ENCODE results near the gene MAGEA9B. TPM values are rescaled to one million over a fixed set of nuclear protein-coding genes. Genes with fewer than 3 reads are reported as not detected.
"Not testable (repeated sequence)": the region's sequence is repeated elsewhere in the genome, so short reads cannot be mapped to it uniquely, and the experiment has no call there.

Gene MAGEA9B
- total RNA-seq, 1 experiment from 2014 or later, result not detected

DNA sequence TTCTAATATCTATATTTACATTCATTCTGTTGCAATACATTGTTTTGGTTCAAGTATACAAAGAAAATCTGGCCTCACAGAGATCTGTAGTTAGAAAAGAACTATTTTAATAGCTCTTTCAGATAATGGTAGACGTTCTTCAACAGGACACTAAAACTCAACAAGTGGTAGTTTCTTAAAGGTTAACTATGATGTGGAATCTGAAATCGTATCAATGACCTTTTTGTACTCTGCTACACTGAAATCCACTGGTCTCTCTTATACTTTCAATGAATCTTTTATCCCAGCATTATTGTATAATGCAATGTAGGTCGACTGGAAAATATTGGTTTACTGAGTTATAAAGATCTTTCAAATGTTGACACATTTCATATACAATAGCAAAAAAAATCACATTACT lies 31.6 kb upstream of the MAGEA9B start:
- no peak overlapping the region for H3K4me3 Mint-ChIP-seq (ENCODE audit: low read depth, unreplicated experiment)
- no peak for DNase-seq
- no peaks in the 10 kb centered on the region for H3K9me3 Mint-ChIP-seq (ENCODE audit: low read depth, unreplicated experiment)
- intact Hi-C loops (cut with micrococcal nuclease; ENCODE audit: unreplicated experiment), result no loop called here
- H3K4me1 Mint-ChIP-seq (ENCODE audit: low read depth, unreplicated experiment), result no peaks in the 10 kb centered on the region
- H3K36me3 Mint-ChIP-seq (ENCODE audit: insufficient read depth, unreplicated experiment), result no peaks in the 10 kb centered on the region
- CTCF ChIA-PET, result no interaction called here
- no peak for TF ChIP-seq CTCF (IDR thresholded peaks at IDR 0.05; ENCODE audit: unreplicated experiment)
- no peaks in the 10 kb centered on the region for H3K27me3 Mint-ChIP-seq (ENCODE audit: unreplicated experiment)
- no peak overlapping the region for H3K27ac Mint-ChIP-seq (ENCODE audit: unreplicated experiment)
- no TSS peak for BruUV-seq (replicated peaks)

DNA sequence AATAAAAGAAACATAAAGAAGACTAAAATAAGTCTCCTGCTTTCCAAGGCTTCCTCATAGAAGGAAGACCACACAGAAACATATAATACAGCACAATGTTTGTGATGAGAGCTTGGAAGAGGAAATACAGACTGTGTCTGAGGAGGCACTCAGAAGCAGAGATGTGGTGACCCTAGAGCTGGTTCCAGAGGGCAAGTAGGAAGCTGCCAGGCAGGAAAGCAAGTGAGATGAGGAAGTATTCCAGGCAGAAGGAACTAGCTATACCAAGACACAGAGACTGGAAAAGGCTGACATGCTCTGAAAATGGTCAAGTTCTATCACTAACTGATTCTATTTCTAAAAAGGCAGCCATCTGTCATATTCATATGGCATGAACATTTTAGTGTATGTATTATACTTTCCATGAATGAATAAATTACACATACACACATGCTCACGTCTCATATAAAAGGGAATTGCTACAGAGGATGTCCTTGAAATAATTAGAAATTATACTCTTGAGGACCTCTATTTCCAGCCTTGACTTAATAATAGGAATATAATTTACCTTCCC lies 24.4 kb upstream of the MAGEA9B start:
- no peaks in the 10 kb centered on the region for H3K36me3 Mint-ChIP-seq (ENCODE audit: insufficient read depth, unreplicated experiment)
- CTCF ChIA-PET, result no interaction called here
- no peak overlapping the region for H3K27ac Mint-ChIP-seq (ENCODE audit: unreplicated experiment)
- no peaks in the 10 kb centered on the region for H3K27me3 Mint-ChIP-seq (ENCODE audit: unreplicated experiment)
- H3K9me3 Mint-ChIP-seq (ENCODE audit: low read depth, unreplicated experiment), result no peaks in the 10 kb centered on the region
- no peak for DNase-seq
- peaks cover 12% of the 10 kb centered on the region for H3K4me1 Mint-ChIP-seq (ENCODE audit: low read depth, unreplicated experiment)
- intact Hi-C loops (cut with micrococcal nuclease; ENCODE audit: unreplicated experiment), result no loop called here
- no peak for TF ChIP-seq CTCF (IDR thresholded peaks at IDR 0.05; ENCODE audit: unreplicated experiment)
- H3K4me3 Mint-ChIP-seq (ENCODE audit: low read depth, unreplicated experiment), result no peak overlapping the region
- no TSS peak for BruUV-seq (replicated peaks)

- H3K36me3 Mint-ChIP-seq (ENCODE audit: insufficient read depth, unreplicated experiment), result peaks cover 3% of the 10 kb centered on the region
- no peak overlapping the region for H3K27ac Mint-ChIP-seq (ENCODE audit: unreplicated experiment)
- no peak overlapping the region for H3K4me3 Mint-ChIP-seq (ENCODE audit: low read depth, unreplicated experiment)
- no TSS peak for BruUV-seq (replicated peaks)
- TF ChIP-seq CTCF (IDR thresholded peaks at IDR 0.05; ENCODE audit: unreplicated experiment), result no peak
- no peak for DNase-seq
- CTCF ChIA-PET, result no interaction called here
- H3K9me3 Mint-ChIP-seq (ENCODE audit: low read depth, unreplicated experiment), result no peaks in the 10 kb centered on the region
- peaks cover 12% of the 10 kb centered on the region for H3K4me1 Mint-ChIP-seq (ENCODE audit: low read depth, unreplicated experiment)
- no peaks in the 10 kb centered on the region for H3K27me3 Mint-ChIP-seq (ENCODE audit: unreplicated experiment)
- intact Hi-C loops (cut with micrococcal nuclease; ENCODE audit: unreplicated experiment), result no loop called here
Measured at GRCh38 chrX:149610511-149610910, 23.3 kb upstream of the MAGEA9B start.

DNA sequence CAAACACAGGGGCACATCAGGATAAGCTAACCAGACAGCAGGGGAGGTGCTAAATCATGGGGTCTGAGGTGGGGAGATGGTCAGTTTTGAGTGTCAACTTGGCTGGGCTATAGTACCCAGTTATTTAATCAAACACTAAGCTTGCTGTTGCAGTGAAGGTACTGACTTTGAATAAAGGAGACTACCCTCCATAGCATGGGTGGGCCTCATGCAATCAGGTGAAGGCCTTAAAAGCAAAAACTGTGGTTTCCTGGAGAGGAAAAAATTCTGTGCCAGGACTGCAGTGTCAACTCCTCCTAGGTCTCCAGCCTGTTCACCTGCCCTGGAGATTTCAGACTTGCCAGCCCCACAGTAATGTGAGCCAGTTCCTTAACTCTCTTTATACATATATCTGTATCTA lies 20.4 kb upstream of the MAGEA9B start:
- BruUV-seq (replicated peaks), result no TSS peak
- CTCF ChIA-PET, result no interaction called here
- no peak for TF ChIP-seq CTCF (IDR thresholded peaks at IDR 0.05; ENCODE audit: unreplicated experiment)
- no peak for DNase-seq
- no peak overlapping the region for H3K4me3 Mint-ChIP-seq (ENCODE audit: low read depth, unreplicated experiment)
- peaks cover 9% of the 10 kb centered on the region for H3K36me3 Mint-ChIP-seq (ENCODE audit: insufficient read depth, unreplicated experiment)
- intact Hi-C loops (cut with micrococcal nuclease; ENCODE audit: unreplicated experiment), result no loop called here
- H3K27ac Mint-ChIP-seq (ENCODE audit: unreplicated experiment), result no peak overlapping the region
- no peaks in the 10 kb centered on the region for H3K27me3 Mint-ChIP-seq (ENCODE audit: unreplicated experiment)
- H3K9me3 Mint-ChIP-seq (ENCODE audit: low read depth, unreplicated experiment), result no peaks in the 10 kb centered on the region
- peaks cover 12% of the 10 kb centered on the region for H3K4me1 Mint-ChIP-seq (ENCODE audit: low read depth, unreplicated experiment)

DNA sequence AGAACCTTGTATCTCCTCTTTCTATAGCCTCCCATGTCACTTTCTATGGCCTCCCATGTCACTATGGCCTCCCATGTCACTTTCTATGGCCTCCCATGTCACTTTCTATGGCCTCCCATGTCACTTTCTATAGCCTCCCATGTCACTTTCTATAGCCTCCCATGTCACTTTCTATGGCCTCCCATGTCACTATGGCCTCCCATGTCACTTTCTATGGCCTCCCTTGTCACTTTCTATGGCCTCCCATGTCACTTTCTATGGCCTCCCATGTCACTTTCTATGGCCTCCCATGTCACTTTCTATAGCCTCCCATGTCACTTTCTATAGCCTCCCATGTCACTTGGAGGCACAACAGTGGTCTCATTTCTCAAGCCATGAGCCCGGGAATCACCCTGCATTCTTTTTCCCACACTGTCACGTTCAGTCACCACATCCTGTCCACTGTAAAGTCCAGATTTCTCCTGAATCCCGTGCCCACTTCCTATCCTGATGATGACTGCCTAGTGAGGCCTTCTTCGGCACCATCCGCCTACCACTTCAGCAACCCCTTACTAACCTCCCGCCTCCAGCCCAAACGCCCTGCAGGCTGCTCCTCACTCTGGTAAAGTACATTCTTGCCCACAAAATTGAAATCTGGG lies 18.1 kb upstream of the MAGEA9B start:
- DNase-seq; H3K4me1 Mint-ChIP-seq (ENCODE audit: low read depth, unreplicated experiment); CTCF ChIA-PET; BruUV-seq (replicated peaks); H3K4me3 Mint-ChIP-seq (ENCODE audit: low read depth, unreplicated experiment); intact Hi-C loops (cut with micrococcal nuclease; ENCODE audit: unreplicated experiment); H3K9me3 Mint-ChIP-seq (ENCODE audit: low read depth, unreplicated experiment); H3K36me3 Mint-ChIP-seq (ENCODE audit: insufficient read depth, unreplicated experiment); H3K27ac Mint-ChIP-seq (ENCODE audit: unreplicated experiment); H3K27me3 Mint-ChIP-seq (ENCODE audit: unreplicated experiment): not testable (repeated sequence)

DNA sequence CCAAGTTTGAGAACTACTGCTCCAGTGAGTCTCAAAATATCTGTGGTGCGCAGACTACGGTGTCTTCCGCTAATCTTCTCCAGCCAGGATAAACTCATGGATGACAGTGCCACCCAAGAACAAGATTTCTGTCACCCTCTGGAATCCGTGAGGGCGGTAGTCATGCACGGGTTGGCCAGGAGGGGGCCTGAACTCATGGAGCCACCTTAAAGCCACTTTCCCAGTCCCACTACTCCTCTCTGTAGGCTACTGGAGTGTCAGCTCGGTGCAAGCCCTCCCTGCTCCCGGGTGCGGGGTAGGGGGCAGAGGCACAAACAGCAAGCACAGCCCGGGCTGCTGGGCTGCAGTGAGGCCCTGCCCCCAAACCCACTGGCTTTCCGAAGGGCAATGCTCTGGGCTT lies 11.3 kb upstream of the MAGEA9B start:
- H3K27me3 Mint-ChIP-seq (ENCODE audit: unreplicated experiment); DNase-seq; H3K36me3 Mint-ChIP-seq (ENCODE audit: insufficient read depth, unreplicated experiment); BruUV-seq (replicated peaks); H3K4me1 Mint-ChIP-seq (ENCODE audit: low read depth, unreplicated experiment); intact Hi-C loops (cut with micrococcal nuclease; ENCODE audit: unreplicated experiment); H3K27ac Mint-ChIP-seq (ENCODE audit: unreplicated experiment); H3K9me3 Mint-ChIP-seq (ENCODE audit: low read depth, unreplicated experiment); CTCF ChIA-PET; H3K4me3 Mint-ChIP-seq (ENCODE audit: low read depth, unreplicated experiment): not testable (repeated sequence)

DNA sequence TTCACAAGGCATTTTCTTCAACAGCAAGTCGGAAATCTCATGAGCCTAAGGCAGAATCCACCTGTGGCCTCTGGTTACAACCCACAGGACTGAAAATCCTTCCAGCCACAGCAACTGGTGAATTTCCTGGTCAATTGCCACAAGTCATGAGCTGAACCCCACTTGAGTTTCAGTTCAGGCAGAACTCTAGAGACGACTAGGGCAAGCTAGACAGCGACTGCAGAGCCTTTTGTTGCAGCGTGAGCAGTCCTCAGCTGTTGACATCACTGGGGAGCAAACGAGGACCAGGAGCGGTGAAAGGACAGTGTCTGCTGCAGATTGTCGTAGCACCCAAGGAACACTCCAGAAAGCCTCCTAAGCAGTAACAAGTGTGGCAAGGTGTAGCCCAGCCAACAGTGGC lies 8.7 kb upstream of the MAGEA9B start:
- CTCF ChIA-PET, result not testable (repeated sequence)

More for the DNA sequence above, 8.7 kb upstream of the MAGEA9B start:
- BruUV-seq (replicated peaks); H3K4me1 Mint-ChIP-seq (ENCODE audit: low read depth, unreplicated experiment); H3K27ac Mint-ChIP-seq (ENCODE audit: unreplicated experiment); H3K9me3 Mint-ChIP-seq (ENCODE audit: low read depth, unreplicated experiment); H3K4me3 Mint-ChIP-seq (ENCODE audit: low read depth, unreplicated experiment); H3K36me3 Mint-ChIP-seq (ENCODE audit: insufficient read depth, unreplicated experiment); H3K27me3 Mint-ChIP-seq (ENCODE audit: unreplicated experiment); intact Hi-C loops (cut with micrococcal nuclease; ENCODE audit: unreplicated experiment); DNase-seq: not testable (repeated sequence)

Measured in Calu3 (cell line).